GM19438 (cell line): Measurements from ENCODE around the gene TUBGCP2.

Experiments used
- ATAC-seq: cut with Tn5 transposase; IDR thresholded peaks from one replicate; pipeline ENCODE4 v1.9.1; 2021; ENCODE audit warnings: low read depth; ENCODE audit not compliant: unreplicated experiment

The TUBGCP2 gene

GRCh38 chr10:133252223-133252552 is 56.5 kb downstream of the TUBGCP2 start:
- no peak for ATAC-seq

- ATAC-seq: no peak
These were observed 57.1 kb downstream of the TUBGCP2 start for GRCh38 chr10:133251388-133252222.

GRCh38 chr10:133249975-133250754 is 58.5 kb downstream of the TUBGCP2 start:
- no peak for ATAC-seq

GRCh38 chr10:133249094-133249780 is 59.4 kb downstream of the TUBGCP2 start:
- ATAC-seq: no peak

GRCh38 chr10:133248334-133248715 is 60.3 kb downstream of the TUBGCP2 start:
- ATAC-seq: no peak

GRCh38 chr10:133247681-133248333 is 60.9 kb downstream of the TUBGCP2 start:
- no peak for ATAC-seq

GRCh38 chr10:133246236-133246626 is 62.4 kb downstream of the TUBGCP2 start:
- no peak for ATAC-seq

- no peak for ATAC-seq
These were observed 63.0 kb downstream of the TUBGCP2 start for GRCh38 chr10:133245439-133246235.

- no peak for ATAC-seq
These were observed 65.1 kb downstream of the TUBGCP2 start for GRCh38 chr10:133243593-133243992.

- ATAC-seq: no peak
These were observed 65.9 kb downstream of the TUBGCP2 start for GRCh38 chr10:133242611-133243356.

GRCh38 chr10:133241501-133242205 is 67.0 kb downstream of the TUBGCP2 start:
- peak; percentile 54 for ATAC-seq

GRCh38 chr10:133239990-133240389 is 68.7 kb downstream of the TUBGCP2 start:
- ATAC-seq: no peak

- no peak for ATAC-seq
These were observed 70.2 kb downstream of the TUBGCP2 start for GRCh38 chr10:133238466-133238804.

- no peak for ATAC-seq
These were observed 70.8 kb downstream of the TUBGCP2 start, which contains the start of gene VENTX for GRCh38 chr10:133237588-133238465. TSS of gene VENTX (plus strand) at chr10:133237855. CDS start at chr10:133237915, 60 bp downstream.

- no peak for ATAC-seq
These were observed 71.5 kb downstream of the TUBGCP2 start for GRCh38 chr10:133237241-133237587.

GRCh38 chr10:133236401-133237240 is 72.1 kb downstream of the TUBGCP2 start:
- no peak for ATAC-seq

GRCh38 chr10:133235932-133236331 is 72.7 kb downstream of the TUBGCP2 start:
- no peak for ATAC-seq
